NCI-H345 treated with DMSO at 0.1 percent for 48 hours (cell line): ENCODE results near the gene TASP1.
"Not testable (repeated sequence)": the region's sequence is repeated elsewhere in the genome, so short reads cannot be mapped to it uniquely, and the experiment has no call there.

Experiments
- DNase-seq: peaks from one replicate; lab custom pipeline; 2025; ENCODE audit not compliant: unreplicated experiment; lab: John Stamatoyannopoulos, UW

TASP1 gene

DNA sequence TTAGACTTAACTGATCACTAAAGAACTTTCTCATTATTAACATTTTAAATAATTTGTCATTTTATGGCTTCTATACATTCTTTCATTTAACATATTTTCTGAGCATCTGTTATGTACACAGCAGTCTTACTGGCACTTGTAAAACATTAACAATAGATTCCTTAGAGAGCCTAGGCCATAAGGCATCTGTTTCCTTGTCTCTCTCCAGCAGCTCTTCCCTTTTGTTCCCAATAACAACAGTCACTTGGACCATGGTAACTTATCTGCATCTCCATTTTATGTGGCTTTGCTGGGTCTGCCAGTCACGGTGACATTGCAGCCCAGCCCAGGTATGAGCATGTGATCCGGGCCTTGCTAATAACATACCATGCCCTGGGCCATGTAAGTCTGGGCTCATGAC, 11.7 kb upstream of the TASP1 start:
- no peak for DNase-seq

DNA sequence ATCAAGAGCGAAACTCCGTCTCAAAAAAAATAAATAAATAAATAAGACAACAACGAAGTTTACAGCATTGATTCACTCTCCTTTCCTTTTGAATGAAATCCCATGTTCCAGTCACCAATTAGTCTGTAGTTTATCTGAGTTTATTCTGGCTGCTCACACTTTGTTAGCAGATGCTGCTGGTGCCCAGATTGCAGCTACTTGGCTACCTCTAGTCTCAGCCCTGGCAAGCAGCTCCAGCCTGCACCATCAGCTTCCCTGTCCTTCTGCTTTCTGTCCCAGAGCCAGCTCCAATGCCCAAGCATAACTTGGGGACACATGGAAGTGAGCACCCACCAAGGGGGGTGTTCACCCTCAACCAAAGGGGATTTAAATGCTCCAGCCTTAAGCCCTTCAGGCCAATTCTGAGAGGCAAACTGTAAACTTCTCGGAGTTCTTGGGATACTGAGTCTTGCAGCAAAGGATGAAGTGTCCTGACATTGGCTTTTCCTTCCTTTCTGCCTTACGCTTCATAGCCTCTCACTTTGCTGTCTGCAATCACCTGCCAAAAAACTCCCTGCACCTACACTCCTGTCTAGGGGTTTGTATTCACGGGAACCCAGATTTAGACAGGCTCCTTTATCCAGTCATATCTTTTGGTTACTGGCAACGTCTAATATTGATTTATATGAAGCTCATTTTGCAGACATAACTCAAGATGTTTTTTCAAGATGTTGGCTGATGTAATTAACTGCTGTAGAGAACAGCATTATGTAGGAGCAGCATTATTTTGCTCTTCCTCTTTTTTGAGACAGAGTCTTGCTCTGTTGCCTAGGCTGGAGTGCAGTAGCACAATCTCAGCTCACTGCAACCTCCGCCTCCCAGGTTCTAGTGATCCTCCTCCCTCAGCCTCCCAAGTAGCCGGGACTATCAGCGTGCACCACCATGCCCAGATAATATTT, 9.8 kb upstream of the TASP1 start:
- DNase-seq: no peak

DNA sequence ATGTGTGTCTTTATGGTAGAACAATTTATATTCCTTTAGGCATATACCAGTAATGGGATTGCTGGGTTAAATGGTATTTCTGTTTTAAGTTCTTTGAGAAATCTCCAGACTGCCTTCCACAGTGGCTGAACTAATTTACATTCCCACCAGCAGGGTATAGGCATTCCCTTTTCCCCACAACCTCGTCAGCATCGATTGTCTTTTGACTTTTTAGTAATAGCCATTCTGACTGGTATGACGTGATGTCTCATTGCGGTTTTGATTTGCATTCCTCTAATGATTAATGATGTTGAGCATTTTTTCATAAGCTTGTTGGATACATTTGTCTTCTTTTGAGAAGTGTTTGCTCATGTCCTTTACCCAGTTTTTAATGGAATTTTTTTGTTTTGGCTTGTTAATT, 5.3 kb upstream of the TASP1 start:
- no peak for DNase-seq

DNA sequence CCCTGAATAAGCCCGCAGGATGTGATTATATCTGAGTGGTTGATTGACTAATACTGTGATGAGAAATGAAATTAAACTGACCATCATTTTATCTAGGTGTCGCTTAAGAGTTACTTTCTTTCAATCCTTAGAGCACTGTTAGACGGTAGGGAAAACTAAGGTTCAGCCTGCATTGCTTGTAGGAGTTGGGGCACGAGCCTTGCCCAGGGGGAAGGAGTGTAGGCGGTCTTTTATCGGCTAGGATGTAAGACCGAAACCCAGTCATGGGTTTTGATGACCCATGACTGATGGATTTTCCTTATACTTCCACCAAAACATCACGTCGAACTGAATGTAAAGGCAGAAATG, 392 bp upstream of the TASP1 start:
- DNase-seq: no peak

DNA sequence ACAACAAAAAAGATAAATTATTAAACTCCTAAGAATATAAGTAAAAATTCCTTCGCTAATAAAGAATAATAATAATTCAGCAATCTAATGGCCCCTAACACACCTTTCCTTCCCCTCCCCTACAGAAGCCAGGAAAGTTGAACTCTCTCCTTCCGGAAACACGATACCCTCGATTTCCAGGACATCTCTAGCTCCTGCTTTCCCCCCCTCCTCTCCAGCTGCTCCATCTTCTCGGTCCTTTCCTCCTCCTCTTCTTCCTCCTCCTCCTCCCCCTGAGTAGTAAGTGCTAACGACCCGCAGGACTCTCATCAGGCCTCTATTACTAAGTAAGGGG, 603 bp downstream of the TASP1 start:
- DNase-seq: no peak

DNA sequence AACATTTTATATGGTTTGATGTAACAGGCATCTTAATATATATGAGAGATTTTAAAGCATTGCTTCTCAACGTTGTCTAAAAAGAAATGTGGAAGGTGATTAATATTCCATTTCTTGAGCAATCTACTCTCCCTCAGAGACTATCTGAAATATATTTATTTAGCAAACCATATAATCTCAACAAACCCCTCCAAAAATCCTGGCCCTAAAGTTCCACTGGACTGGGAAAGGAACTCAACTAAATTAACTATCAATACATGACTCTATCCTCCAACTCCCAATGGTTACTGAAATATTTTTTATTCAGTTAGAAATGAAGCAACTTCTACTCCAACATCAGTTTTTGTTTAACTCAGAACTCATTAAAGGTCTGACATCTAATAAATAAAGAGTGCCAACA, 6.3 kb downstream of the TASP1 start:
- DNase-seq: no peak

DNA sequence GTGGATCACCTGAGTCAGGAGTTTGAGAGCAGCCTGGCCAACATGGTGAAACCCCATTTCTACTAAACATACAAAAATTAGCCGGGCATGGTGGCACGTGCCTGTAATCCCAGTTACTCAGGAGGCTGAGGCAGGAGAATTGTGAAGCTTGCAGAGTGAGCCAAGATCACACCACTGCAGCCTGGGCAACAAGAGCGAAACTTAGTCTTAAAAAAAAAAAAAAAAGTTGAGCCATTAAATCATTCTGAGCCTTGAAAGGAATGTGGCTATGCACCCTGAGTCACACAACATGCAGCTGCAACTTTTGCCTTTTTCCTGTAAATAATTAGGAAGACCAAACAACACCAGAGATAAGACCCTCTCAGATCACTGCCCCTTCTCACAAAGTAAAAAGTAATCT, 11.2 kb downstream of the TASP1 start:
- not testable (repeated sequence) for DNase-seq

DNA sequence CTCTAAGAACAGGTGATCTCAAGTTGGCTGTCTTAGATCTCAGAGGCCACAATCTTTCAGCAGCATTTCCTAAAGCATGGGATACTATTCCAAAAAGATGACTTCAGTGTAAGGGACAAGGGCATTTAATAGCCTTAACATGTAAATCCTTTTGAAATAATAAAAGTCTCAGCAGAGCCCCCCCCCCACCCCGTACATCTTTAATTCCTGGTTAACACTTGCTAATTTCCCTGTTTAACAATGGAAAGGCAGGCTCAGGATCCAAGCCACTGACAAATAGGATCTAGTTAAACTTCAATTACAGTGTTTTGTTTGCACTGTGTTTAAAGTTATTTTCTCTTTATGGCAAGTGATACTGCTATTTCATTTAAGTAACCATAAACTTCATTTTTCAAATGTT, 12.0 kb downstream of the TASP1 start:
- DNase-seq: no peak

DNA sequence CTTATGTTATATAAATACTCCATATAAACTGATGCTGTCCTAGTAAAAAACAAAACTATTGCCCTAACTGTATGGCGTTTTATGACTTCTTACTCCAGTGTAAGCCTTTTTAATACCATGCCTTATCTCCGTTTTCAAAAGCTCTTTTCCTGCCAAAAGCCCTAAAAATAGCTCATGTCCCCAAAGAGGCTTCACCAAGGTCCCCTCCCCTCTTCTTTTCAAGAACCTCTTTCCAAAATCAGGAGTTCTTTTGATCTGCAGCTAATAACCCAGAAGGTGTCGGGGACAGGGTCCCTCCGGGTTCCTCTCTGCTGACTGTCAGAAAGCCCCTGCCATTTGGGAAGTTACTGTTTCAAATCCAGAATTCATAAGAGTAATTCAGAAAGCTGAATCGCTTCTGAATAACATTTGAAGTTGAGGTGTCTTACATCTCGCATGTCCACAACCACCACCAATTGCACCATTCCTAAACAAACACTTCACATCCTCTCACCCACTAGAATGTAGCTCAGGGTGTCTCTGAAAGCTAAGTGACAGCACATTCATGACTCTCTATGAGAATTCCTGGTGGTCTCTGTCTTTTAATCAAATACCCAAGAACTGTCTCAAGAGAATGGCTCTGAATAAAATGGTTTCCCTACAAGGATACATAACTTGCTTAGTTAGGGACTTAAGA, 13.3 kb downstream of the TASP1 start:
- DNase-seq: no peak

DNA sequence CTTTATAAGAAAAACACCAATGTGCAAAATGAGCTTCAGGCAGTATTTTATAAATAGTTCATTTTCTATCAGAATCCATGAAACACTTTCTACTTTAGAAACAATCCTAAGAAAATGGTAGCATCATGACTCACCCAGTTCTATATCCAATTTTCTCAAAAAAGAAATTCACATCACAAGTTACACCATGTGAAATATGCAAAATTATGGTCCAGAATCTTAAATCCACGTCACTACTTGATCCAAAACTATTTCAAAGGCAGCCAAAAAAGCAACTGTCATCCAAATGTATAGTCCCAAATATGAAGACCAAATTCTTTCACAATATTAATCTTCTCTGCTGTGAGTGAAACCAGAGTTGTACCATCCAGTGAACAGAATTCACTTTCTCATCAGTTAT, 19.3 kb downstream of the TASP1 start:
- DNase-seq: not testable (repeated sequence)

DNA sequence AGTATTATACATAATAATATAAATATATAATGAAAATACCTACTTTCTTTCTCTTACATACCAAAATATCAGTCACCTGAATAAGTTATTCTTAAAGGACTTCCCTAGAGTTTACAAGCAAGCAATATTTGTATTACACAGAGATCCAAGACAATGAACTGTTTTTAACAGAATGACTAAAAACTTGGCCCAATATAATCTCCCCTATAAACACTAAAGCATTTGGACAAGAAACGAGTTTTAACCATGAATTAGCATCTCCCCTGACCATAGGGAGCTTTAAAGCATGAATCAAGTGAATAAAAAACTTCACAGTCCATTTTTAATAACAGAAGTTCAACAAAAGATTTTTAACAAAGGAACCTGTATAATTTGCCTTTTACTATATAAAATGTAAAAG, 20.3 kb downstream of the TASP1 start:
- not testable (repeated sequence) for DNase-seq

DNA sequence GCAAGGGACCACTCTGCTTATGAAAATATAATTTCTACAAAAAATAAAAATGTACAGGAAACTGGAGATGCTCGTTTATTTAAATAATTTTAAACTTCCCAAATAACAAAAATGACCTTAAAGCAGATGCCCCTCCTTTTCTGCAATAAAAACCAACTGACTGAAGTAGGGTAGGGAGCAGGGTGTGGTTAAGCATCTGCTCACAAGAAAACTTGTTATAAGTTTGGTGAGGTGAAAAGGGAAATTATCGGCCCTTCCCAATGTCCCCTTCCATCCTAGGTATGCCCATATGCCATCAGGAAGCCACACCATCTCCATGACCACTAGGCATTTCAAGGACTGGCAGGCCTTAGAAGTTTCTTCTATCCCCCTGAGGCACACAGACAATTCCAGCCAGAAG, 21.1 kb downstream of the TASP1 start:
- DNase-seq: not testable (repeated sequence)

DNA sequence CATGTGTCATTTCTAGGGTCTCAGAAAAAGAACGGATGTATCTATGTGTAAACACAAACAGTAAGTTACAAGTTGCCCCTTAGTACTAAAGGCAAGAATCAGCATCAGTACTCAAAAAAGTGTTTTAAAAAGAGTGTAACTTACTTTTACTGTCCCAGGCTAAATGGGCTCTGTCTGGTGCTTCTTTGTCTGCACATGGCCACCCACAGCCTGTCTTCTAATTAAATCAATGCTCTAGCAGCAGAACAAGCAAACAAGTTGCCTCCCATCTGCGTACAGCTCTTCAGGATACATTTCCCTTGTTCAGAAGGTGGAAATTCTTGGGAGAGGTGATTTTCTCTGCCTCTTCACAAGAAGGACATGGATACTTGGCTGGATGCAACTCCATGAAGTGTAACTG, 22.0 kb downstream of the TASP1 start:
- DNase-seq: not testable (repeated sequence)

DNA sequence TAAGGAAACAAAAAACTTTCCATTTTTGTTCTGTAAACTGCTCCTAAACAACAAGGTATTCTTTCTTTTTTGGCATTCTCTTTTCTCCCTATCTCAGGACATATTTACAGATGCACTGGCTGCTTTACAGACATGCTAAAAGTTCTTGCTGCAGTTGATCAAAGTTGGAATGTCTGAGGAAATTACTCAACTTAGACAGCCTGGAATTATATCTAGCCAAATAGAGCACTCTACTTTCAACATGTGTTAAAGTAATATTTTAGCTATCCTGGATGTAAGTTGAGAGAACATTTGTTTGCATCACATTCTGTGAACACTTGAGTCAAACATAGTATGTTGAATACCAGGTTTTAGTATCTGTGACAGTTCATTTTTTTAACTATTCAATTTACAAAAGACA, 24.8 kb downstream of the TASP1 start:
- DNase-seq: no peak

DNA sequence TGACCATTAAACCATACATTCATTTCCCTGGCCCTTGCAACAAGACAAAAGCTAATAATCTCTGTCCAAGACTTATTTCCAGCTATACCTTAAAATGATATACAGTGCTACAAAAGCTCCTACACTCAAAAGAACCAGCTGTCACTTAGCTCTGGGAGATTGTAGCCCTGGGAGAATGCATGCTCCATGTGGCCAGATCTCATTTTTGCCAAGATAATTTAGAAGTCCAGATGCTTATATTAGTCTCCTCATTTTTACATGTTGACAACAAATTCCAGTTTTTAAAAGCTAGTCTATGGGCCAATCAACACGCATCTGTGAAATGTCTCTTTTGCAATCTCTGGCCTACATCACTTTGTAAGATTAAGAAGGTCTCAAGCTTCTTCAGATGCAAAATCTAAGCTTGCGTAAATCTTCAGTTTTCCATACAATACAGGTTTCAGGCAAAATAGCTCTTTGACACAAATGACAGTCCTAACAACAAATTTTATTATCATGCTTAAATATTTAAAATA, 27.1 kb downstream of the TASP1 start:
- DNase-seq: no peak

DNA sequence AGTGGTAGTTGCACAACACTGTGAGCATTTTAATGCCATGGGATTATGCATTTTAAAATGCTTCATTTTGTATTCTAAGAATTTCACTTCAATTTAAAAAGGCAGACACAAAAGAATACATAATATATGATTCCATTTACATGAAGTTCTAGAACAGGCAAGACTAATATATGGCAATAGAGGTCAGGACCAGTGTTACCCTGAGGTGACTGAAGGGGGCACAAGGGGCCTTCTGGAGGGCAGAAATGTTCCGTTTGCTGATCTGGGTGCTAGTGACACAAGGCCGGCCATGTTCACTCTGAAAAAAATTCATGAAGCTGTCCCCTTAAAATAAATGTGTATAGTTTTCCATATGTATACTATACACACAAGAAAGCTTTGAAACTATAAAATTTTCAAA, 28.5 kb downstream of the TASP1 start:
- DNase-seq: no peak

DNA sequence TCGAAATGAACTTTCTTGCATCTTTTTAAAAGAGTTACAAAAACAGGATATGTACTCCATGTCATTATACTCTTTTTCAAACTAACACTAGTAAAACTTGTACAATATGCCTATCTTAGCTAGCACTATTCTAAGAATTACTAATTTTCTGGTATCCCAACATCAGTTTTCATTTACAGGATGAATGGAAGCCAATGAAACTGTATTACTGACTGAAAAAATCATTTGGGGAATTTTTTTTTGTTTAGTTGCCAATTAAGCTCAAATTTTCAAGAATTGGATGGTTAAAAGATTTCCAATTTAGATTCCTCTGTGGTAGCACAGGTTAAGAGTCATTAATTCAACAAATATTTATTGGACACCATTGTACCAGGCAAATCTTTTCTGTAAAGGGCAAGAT, 30.7 kb downstream of the TASP1 start:
- DNase-seq: no peak

DNA sequence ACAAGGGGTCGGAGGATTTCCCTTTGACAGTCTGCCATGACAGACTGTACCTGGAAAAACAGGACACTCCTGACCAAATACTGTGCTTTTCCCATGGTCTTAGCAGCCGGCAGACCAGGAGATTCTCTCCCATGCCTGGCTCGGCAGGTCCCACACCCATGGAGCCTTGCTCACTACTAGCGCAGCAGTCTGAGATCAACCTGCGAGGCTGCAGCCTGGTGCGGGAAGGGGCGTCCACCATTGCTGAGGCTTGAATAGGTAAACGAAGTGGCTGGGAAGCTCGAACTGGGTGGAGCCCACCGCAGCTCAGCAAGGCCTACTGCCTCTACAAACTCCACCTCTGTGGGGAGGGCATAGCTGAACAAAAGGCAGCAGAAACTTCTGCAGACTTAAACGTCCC, 45.3 kb downstream of the TASP1 start:
- not testable (repeated sequence) for DNase-seq

DNA sequence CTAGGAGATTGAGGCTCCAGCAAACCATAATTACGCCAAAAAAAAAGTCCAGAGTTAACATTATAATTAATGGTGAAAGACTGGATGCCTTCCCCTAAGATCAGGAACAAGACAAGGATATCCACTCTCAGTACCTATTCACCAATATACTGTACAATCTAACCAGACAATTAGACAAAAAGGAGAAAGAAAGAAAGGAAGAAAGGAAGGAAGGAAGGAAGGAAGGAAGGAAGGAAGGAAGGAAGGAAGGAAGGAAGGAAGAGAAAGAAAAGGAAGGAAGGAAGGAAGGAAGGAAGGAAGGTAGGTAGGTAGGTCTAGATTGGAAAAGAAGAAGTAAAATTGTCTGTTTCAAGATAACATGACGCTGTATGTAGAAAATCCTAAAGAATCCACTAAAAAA, 50.7 kb downstream of the TASP1 start:
- DNase-seq: no peak

DNA sequence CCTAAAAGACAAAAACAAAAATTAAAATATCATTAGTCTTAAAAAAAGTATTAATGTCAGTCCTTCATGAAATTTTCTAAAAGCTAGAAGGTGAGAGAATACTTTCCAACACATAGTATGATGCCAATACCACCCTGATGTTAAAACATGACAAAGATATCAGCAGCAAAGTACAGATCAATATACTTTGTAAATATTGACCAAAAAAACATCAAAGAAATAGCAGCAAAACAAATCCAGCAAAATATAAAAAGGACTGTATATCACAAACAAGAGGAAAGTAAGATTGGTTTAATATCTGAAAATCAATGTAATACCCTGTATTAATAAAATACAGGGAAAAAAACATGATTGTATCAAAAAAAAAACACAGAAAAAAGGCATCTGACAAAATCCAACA, 51.4 kb downstream of the TASP1 start:
- DNase-seq: no peak

DNA sequence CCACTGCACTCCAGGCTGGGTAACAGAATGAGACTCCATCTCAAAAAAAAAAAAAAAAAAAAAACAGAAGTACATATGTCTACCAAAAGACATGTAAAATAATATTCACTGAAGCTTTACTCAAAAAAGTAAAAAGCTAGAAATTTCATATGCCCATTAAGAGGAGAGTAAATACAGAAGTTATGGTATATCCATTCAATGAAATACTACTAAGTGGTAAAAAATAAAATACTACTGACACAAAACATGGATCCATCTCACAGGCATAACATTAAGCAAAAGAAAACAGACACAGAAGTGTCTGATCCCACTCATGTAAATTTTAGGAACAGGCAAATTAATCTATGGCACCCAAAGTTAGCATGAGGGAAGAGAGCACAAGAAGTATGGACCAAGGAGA, 52.6 kb downstream of the TASP1 start:
- no peak for DNase-seq

DNA sequence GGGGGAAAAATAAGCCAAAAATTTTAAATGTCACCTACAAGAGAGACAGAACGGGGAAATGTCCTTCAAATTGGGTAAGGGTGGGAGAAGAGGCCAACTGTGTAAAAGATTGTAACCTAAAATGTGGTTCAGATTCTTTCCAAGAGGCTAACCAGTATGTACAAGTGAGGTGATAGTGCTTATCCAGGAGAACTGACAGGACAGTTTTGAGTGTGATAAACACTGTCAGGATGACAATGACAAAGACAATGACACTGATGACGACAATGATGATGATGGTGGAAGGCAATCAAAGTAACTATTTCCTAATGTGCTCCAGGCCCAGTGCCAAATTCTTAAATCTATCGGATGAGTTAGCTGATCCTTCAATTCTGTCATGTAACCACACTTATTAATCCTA, 57.3 kb downstream of the TASP1 start:
- DNase-seq: no peak

DNA sequence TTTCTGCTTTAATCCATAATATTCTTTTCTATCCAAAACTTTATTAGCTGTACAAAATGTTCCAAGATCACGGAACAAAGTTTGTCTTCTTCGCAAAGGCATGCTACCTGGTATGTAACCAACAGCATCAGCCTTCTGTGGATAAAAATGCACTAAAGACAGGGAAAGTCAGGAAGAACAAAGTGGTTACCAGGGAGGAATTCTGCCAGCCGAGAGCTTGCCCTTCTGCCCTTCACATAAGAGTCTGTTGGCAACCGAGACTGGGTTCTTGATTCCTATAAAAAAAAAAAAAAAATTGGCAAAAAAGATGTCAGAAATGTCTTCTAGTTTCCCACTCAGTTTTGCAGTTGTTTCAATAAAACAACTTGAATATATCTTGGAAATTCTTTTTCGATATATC, 58.0 kb downstream of the TASP1 start:
- DNase-seq: no peak
